T-helper 1 cell treated with Interleukin-12 subunit alpha and Interleukin-12 subunit beta and Interleukin-4 antibody, amounts not matched to agents 30 μg/mL and 1 μg/mL, for 36 hours (primary cell): ENCODE measurements around the gene NKD1.
A peak's percentile ranks its signal among the peaks of the same experiment; 100 is the strongest.

ENCODE experiments used
- H3K27ac Mint-ChIP-seq: one replicate; pipeline ENCODE4 v1.8.0; 2021; ENCODE audit warnings: mild to moderate bottlenecking, mixed read lengths
- H3K27me3 Mint-ChIP-seq: one replicate; pipeline ENCODE4 v1.8.0; 2021; ENCODE audit warnings: low read depth, mixed read lengths
- H3K36me3 Mint-ChIP-seq: one replicate; pipeline ENCODE4 v1.8.0; 2021; ENCODE audit warnings: low read depth, mixed read lengths
- H3K4me1 Mint-ChIP-seq: one replicate; pipeline ENCODE4 v1.8.0; 2021; ENCODE audit warnings: low read depth, mixed read lengths
- H3K4me3 Mint-ChIP-seq: one replicate; pipeline ENCODE4 v1.8.0; 2021; ENCODE audit warnings: mild to moderate bottlenecking, moderate library complexity, mixed read lengths
- H3K9me3 Mint-ChIP-seq: one replicate; pipeline ENCODE4 v1.8.0; 2021; ENCODE audit warnings: mixed read lengths

Gene NKD1

GRCh38 chr16:50640919-50641817, 93.0 kb downstream of the NKD1 start:
- Mint-ChIP-seq H3K27ac (no peak overlapping the region), H3K36me3 (no peaks in the 10 kb centered on the region), H3K4me1 (peaks cover 6% of the 10 kb centered on the region), H3K27me3 (peaks cover 4% of the 10 kb centered on the region), H3K4me3 (no peak overlapping the region), H3K9me3 (no peaks in the 10 kb centered on the region)

DNA sequence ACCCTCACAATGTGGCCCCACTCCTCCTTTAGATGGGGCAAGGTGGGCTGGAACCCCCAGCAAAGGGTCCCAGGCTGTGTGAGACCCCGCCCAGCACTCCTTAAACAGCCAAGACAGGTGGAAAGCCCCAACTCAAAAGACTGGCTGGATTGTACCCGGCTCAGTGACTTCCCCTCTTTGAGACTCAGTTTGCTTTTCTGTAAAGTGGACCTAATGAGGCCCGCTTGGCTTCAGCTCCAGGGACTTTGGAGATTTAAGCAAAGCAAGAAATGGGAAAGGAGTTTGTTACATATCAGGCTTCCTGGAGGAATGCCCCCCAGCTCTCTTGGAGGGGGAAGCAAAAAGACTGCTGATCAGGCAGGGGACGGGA, 93.6 kb downstream of the NKD1 start:
- Mint-ChIP-seq H3K36me3 (no peaks in the 10 kb centered on the region), H3K27ac (no peak overlapping the region), H3K4me3 (no peak overlapping the region), H3K9me3 (no peaks in the 10 kb centered on the region), H3K4me1 (peaks cover 6% of the 10 kb centered on the region), H3K27me3 (peaks cover 4% of the 10 kb centered on the region)

- Mint-ChIP-seq H3K36me3 (no peaks in the 10 kb centered on the region), H3K27me3 (peaks cover 4% of the 10 kb centered on the region), H3K9me3 (no peaks in the 10 kb centered on the region), H3K4me3 (no peak overlapping the region), H3K27ac (no peak overlapping the region), H3K4me1 (peaks cover 6% of the 10 kb centered on the region)
Measured at GRCh38 chr16:50642349-50642748, 94.2 kb downstream of the NKD1 start.

DNA sequence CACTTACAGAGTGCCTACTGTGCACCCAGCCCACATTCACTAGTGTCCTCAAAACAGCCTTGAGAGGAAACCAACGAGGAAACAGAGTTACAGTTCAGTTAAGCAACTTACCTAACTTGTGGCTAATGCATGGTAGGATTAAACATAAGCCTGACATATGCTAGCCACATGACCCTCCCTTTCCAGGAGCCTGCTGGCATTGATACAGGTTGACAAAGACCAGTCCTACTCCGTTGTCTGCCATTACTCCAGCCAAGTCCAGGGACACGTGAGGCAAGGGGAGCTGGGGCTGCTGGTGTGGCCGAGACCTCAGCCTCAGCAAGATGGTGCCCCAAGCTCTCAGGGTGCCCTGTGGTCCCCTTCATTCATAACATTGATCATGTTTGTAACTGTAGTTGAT, 95.0 kb downstream of the NKD1 start:
- Mint-ChIP-seq H3K27me3 (peaks cover 4% of the 10 kb centered on the region), H3K4me3 (no peak overlapping the region), H3K27ac (no peak overlapping the region), H3K9me3 (no peaks in the 10 kb centered on the region), H3K4me1 (peaks cover 6% of the 10 kb centered on the region), H3K36me3 (no peaks in the 10 kb centered on the region)

- Mint-ChIP-seq H3K27ac (no peak overlapping the region), H3K36me3 (no peaks in the 10 kb centered on the region), H3K4me1 (peaks cover 6% of the 10 kb centered on the region), H3K4me3 (no peak overlapping the region), H3K9me3 (no peaks in the 10 kb centered on the region), H3K27me3 (peaks cover 4% of the 10 kb centered on the region)
Measured at GRCh38 chr16:50644245-50644644, 96.0 kb downstream of the NKD1 start.

- Mint-ChIP-seq H3K27ac (no peak overlapping the region), H3K4me3 (no peak overlapping the region), H3K4me1 (peaks cover 4% of the 10 kb centered on the region), H3K36me3 (no peaks in the 10 kb centered on the region), H3K27me3 (peaks cover 4% of the 10 kb centered on the region), H3K9me3 (no peaks in the 10 kb centered on the region)
Measured at GRCh38 chr16:50644729-50645128, 96.5 kb downstream of the NKD1 start.

DNA sequence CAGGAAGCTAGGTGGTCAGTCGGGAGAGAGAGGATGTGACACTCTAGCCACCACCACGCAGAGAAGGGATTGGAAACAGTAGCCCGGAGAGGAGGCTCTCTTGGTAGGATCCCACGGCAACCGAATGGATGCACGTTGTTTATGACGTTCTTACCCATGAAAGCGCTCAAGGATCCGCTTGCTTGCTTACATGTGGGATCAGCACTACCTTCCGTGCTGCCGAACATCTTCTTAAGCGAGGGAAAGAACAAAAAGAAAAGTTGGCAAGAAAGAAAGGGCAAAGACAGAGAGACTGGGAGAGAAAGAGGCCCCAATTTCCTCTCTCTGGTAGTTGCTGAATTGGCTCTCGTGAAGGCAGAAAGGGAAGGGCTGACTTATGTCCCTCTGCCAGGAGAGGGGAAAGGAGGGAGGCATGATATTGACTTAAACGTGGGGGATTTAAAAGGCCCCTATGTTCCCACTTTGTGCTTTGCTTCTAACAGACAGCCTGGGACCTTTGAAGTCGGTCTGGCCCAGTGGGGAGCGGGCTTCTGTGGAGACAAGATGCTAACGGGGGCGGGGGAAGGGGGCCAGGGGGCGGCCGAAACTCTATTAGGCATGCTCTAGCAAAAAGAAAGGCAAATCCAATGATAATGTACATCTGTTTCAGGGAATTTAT, 97.5 kb downstream of the NKD1 start:
- Mint-ChIP-seq H3K27ac (no peak overlapping the region), H3K4me1 (peaks cover 4% of the 10 kb centered on the region), H3K9me3 (no peaks in the 10 kb centered on the region), H3K36me3 (no peaks in the 10 kb centered on the region), H3K4me3 (no peak overlapping the region), H3K27me3 (peaks cover 4% of the 10 kb centered on the region)

DNA sequence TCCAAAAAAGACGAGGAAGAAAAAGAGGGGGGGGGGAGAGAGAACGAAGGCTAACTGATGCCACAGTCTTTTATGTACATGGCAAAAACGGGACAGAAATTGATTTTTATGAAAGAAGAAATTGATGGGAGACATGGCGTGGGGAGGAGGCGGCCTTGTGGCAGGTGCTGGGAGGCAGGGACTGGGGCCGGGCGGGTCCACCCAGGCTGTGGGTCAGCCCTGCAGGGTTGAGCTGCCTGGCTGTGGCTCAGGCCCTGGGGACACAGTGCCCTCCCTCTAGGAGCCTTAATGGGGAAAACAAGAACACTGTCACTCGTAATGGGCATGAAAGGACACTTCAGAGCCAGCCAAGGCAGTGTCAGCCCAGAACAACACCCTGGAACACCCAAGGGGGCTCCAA, 98.1 kb downstream of the NKD1 start:
- no peak overlapping the region for H3K27ac Mint-ChIP-seq
- H3K9me3 Mint-ChIP-seq, result no peaks in the 10 kb centered on the region

DNA sequence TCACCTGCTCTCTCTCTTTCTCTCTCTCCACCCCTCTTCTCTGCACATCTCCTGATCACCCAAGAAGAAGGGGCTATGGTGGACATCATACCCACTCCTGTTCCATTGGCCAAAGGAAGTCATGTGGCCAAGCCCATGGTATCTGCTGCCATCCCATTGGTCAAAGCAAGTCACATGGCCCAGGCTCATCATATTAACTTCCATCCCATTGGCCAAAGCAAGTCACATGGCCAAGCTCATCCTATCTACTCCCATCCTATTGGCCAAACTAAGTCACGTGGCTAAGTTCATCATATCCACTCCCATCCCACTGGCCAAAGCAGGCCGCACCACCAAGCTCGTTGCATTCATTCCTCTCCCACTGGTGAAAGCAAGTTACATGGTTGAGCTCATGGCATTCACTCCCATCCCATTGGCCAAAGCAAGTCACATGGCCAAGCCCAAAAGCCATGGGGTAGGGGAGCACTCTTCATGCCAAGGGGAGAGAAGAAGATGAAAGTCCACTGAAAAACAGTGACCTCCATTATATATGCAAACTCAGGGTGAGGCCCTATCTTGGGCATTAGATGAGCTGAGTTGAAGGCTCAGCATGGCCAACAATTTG, 103.7 kb downstream of the NKD1 start:
- Mint-ChIP-seq H3K27ac (no peak overlapping the region), H3K4me3 (no peak overlapping the region), H3K4me1 (no peaks in the 10 kb centered on the region), H3K36me3 (no peaks in the 10 kb centered on the region), H3K27me3 (no peaks in the 10 kb centered on the region), H3K9me3 (no peaks in the 10 kb centered on the region)

More for the DNA sequence above, 98.1 kb downstream of the NKD1 start:
- no peak overlapping the region for H3K4me3 Mint-ChIP-seq
- H3K36me3 Mint-ChIP-seq, result no peaks in the 10 kb centered on the region
- peaks cover 4% of the 10 kb centered on the region for H3K4me1 Mint-ChIP-seq
- H3K27me3 Mint-ChIP-seq, result peaks cover 4% of the 10 kb centered on the region

- Mint-ChIP-seq H3K9me3 (no peaks in the 10 kb centered on the region), H3K27me3 (no peaks in the 10 kb centered on the region), H3K27ac (no peak overlapping the region), H3K4me1 (no peaks in the 10 kb centered on the region), H3K36me3 (no peaks in the 10 kb centered on the region), H3K4me3 (no peak overlapping the region)
Measured at GRCh38 chr16:50652836-50653425, 104.7 kb downstream of the NKD1 start.

DNA sequence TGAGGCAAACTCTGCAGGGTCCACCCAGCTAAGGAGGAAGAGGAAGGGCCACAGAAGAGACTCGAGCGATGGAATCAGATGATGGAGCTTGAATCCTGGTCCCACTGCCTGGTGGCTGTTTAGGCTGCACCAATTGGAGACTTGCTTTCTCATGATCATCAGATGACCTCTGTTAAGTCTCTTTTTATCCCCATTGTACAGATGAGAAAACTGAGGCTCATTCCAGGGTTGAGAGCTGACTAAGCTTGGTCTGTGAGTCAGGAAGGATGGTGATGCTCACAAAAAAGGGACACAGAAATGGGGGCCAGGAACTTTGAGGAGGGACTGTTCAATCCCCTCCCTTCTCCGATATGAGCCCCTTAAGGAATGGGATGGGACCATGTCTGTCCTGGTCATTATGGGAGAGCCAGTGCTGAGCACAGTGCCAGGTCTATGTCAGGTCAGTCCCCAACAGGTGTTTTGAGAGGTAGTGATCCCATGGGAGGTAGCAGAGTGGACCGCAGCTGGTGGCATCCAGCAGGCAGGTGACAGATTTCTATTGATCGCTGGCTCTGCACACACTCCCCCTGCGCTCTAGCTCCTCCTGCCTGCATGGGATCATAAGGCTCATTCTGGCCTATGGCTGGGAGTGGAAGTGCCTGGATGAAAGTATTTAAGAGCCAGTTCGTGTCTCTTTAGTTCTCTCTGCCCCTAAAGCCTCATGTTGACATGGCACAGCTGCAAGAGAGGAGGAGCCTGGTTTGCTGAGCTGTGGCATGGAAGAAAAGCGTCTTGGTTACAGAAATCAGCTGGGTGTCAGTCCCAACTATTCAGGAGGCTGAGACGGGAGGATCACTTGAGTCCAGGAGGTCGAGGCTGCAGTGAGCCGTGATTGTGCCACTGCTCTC, 105.7 kb downstream of the NKD1 start:
- Mint-ChIP-seq H3K27ac (no peak overlapping the region), H3K36me3 (no peaks in the 10 kb centered on the region), H3K9me3 (no peaks in the 10 kb centered on the region), H3K4me3 (no peak overlapping the region), H3K27me3 (no peaks in the 10 kb centered on the region), H3K4me1 (no peaks in the 10 kb centered on the region)

GRCh38 chr16:50655558-50656055, 107.4 kb downstream of the NKD1 start:
- no peaks in the 10 kb centered on the region for H3K27me3 Mint-ChIP-seq
- H3K27ac Mint-ChIP-seq, result no peak overlapping the region

GRCh38 chr16:50657241-50657640, 109.0 kb downstream of the NKD1 start:
- Mint-ChIP-seq H3K4me1 (peaks cover 2% of the 10 kb centered on the region), H3K4me3 (no peak overlapping the region), H3K36me3 (peaks cover 4% of the 10 kb centered on the region), H3K9me3 (peaks cover 3% of the 10 kb centered on the region), H3K27ac (no peak overlapping the region), H3K27me3 (no peaks in the 10 kb centered on the region)

More at GRCh38 chr16:50655558-50656055, 107.4 kb downstream of the NKD1 start:
- no peaks in the 10 kb centered on the region for H3K9me3 Mint-ChIP-seq
- H3K36me3 Mint-ChIP-seq, result no peaks in the 10 kb centered on the region
- H3K4me3 Mint-ChIP-seq, result no peak overlapping the region
- H3K4me1 Mint-ChIP-seq, result peaks cover 2% of the 10 kb centered on the region

DNA sequence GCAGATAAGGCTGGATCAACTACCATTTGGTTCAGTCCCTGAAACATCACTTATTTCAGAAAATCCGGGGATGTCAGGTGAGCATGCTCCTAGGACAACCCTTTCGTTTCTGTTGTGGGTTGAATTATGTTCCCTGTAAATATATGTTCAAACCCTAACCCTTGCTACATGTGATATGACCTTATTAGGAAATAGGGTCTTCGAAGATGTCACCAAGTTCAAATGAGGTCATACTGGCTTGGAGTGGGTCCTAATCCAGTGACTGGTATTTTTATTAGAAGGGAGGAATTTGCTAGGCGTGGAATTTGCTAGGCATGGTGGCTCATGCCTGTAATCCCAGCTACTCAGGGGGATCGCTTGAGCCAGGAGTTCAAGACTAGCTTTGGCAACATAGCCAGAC, 111.6 kb downstream of the NKD1 start:
- H3K27me3 Mint-ChIP-seq, result no peaks in the 10 kb centered on the region
- H3K9me3 Mint-ChIP-seq, result peaks cover 12% of the 10 kb centered on the region
- H3K36me3 Mint-ChIP-seq, result peaks cover 14% of the 10 kb centered on the region
- H3K4me1 Mint-ChIP-seq, result peaks cover 4% of the 10 kb centered on the region
- peak overlapping the region; percentile 41 for H3K27ac Mint-ChIP-seq
- H3K4me3 Mint-ChIP-seq, result no peak overlapping the region
